NCI-H2029 treated with DMSO at 0.1 percent for 48 hours (cell line): Measurements from ENCODE around the gene IL23R.

Experiments used
- DNase-seq: peaks from one replicate; lab custom pipeline; 2025; lab: John Stamatoyannopoulos, UW

IL23R gene

GRCh38 chr1:67148516-67149178 is 17.6 kb upstream of the IL23R start:
- no peak for DNase-seq

- DNase-seq = peak; percentile 52
Measured at GRCh38 chr1:67149179-67149770, 17.0 kb upstream of the IL23R start.

- DNase-seq = no peak
Measured at GRCh38 chr1:67150931-67151330, 15.3 kb upstream of the IL23R start.

DNA sequence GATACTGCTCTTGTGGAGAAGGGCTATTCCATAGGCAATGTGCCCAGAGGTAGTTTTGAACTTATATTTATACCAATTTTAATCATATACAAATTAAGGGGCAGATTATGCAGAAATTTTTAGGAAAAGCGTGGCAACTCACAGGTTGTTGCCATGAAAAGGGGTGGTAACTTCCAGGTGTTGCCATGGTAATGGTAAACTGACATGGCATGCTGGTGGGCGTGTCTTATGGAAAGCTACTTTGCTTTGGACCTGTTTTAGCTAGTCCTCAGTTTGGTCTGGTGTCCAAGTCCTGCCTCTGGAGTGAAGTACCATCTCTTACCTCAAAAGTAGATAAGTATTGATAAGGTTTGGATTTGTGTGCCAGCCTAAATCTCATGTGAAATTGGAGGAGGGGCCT is 7.9 kb upstream of the IL23R start:
- no peak for DNase-seq

DNA sequence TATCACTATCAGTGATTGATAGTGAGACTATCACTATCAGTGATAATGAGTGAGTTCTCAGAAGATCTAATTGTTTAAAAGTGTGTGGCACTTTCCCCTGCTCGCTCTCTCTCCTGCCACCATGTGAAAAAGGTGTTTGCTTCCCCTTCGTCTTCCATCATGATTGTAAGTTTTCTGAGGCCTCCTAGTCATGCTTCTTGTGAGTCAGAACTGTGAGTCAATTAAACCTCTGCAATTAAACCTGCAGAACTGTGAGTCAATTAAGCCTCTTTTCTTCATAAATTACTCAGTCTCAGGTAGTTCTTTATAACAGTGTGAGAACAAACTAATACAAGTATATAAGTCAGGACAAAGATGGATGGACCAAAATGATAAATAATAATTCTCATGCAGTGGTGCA is 7.0 kb upstream of the IL23R start:
- DNase-seq = no peak

- peak; percentile 11 for DNase-seq
Measured at GRCh38 chr1:67162954-67163353, 3.3 kb upstream of the IL23R start.

- DNase-seq = no peak
Measured at GRCh38 chr1:67165468-67166041, 699 bp upstream of the IL23R start.

GRCh38 chr1:67169496-67169895 is 3.2 kb downstream of the IL23R start:
- DNase-seq = no peak

DNA sequence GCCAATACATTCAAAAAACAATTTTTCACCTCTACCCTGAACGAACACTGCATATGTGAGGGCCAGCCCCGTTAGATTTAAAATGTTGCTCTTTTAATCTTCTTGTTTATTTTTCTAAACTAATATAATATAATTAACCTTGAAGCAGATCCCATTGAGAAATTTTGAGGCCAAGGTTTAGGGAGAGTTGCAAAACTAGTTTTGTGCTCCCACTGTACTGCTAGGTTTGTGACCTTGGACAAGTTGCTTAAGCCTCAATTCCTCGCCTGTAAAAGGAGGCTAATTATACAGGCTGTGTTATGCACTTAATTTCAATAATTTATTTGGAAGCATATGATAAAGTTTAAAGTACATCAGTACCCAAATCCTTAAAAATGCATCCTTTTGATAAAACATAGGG is 3.7 kb downstream of the IL23R start:
- DNase-seq = no peak

- DNase-seq = no peak
Measured at GRCh38 chr1:67170751-67171573, 4.7 kb downstream of the IL23R start.

DNA sequence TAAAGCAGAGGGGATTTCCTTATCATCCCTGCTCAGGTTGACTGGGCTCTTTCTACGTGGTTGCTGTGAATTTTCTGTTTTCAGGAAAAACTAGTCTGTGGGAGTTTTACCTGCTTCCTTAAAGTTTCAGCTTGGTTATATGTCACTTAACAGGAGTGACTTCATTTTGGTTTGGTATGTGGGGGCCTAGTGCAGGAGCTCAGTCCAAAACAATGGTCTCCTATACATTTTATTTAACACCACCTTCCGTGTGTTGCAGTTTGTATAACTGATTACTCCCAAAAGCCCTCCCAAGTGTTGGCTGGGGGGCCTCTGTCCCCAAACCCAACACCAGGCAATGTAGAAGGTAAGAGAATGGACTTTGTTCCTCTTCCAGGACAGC is 5.3 kb downstream of the IL23R start:
- DNase-seq = no peak

DNA sequence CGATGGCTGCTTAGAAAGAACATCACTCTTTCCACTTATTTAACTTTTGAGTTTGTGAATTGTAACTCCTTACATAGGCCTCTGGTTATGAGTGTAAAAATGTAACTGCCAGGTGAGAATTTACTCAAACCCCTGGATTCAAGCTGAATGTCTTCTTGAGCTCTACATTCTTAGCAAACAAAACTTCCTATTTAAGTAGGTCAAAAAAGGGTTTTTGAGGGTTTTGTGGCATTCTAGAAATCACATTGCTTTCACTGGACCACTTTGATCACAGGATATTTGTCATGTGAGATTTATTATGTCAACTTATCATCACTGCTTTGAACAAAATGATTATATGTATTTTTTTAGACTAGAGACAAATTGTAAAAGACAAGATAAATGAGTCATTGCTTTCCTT is 5.7 kb downstream of the IL23R start:
- no peak for DNase-seq

- DNase-seq = no peak
Measured at GRCh38 chr1:67173988-67174387, 7.7 kb downstream of the IL23R start.

- DNase-seq = no peak
Measured at GRCh38 chr1:67174716-67175284, 8.5 kb downstream of the IL23R start.

GRCh38 chr1:67175530-67176087 is 9.4 kb downstream of the IL23R start:
- no peak for DNase-seq

GRCh38 chr1:67184838-67185421 is 18.7 kb downstream of the IL23R start:
- no peak for DNase-seq

GRCh38 chr1:67188137-67188536 is 21.9 kb downstream of the IL23R start:
- DNase-seq = no peak

GRCh38 chr1:67189953-67190352 is 23.7 kb downstream of the IL23R start:
- DNase-seq = no peak

GRCh38 chr1:67190410-67190809 is 24.2 kb downstream of the IL23R start:
- DNase-seq = peak; percentile 37

DNA sequence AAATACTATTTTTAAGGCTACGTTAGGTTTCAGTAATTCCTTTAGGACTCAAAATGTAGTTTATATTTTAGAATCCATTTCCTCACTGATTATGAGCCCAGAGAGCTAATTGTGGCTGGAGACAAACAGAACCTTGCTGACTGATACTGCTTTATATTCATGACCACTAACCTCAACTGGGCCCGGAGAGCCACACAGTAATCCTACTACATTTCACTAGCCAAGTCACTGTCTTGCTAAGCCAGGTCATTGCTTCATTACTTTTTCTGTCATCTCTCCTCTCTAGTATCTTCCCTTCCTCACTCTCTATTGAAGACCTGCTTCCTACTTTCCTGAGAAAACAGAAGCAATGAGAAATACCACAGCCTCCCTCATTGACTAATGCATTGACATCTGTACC is 24.7 kb downstream of the IL23R start:
- peak; percentile 11 for DNase-seq

DNA sequence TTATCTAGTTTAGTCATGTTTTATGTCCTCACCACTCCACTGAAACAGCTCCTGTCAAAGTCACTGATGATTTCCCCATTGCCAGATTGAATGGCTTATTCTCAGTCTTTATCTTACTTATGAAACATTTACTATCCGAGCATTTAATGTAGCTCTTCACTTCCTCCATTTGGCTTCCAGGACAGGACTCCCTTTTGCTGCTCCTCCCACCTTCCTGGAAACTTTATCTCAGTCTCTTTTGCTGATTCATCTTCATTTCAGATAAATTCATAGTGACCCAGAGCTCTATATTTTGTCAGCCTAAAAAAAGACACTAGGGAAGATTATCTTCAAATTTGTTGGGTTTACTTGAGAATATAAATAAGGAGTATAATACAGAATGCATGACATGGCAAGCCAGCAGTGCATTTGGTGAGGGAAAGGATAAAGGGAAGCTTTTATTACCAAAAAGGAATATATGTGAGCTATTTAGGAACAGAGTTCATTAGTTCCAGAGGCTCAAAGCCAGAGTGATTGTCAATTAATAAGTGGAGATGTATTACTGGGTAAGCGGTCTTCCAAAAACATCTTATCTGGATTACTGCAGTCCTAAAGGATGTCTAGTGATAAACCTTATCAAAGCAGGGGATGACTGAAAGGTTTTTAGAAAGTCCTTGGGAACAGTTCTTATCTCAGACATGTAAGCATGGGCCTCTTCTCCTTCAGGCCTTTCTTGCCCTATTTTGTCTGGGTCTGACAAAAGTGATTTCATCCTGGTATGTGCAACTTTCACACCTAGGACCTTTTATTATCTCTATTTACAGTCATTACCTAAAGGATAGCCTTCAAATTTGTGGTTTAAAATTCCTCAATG is 25.6 kb downstream of the IL23R start:
- DNase-seq = no peak
